ENCODE measurements around the gene C1orf21.

DNA sequence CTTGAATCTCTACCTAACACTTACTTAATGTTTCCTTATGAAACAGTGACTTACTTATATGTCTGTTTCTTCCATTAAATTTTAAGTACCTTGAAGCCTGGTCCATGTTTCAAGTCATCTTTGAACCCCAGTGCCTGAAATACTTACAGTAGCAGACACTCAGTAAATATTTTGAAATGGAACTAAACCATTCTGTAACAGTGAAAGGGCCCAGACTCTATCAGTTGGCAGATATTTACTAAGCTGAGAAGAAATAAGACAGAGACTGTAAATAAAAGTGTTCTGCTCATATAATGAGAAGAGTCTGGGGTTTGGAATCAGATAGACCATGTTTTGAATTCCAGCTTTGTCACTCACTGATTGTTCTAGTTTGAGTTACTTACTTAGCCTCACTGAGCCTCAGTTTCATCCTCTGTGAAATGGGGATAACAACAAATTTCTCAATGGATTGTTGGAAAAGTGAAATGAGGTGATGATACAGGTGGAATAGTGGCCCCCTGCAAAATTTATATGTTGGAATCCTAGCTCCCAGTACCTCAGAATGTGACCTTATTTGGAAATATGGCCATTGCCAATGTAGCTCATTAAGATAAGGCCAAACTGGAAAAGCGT, 19.3 kb upstream of the C1orf21 start:
- TF ChIP-seq, protein P1, sequence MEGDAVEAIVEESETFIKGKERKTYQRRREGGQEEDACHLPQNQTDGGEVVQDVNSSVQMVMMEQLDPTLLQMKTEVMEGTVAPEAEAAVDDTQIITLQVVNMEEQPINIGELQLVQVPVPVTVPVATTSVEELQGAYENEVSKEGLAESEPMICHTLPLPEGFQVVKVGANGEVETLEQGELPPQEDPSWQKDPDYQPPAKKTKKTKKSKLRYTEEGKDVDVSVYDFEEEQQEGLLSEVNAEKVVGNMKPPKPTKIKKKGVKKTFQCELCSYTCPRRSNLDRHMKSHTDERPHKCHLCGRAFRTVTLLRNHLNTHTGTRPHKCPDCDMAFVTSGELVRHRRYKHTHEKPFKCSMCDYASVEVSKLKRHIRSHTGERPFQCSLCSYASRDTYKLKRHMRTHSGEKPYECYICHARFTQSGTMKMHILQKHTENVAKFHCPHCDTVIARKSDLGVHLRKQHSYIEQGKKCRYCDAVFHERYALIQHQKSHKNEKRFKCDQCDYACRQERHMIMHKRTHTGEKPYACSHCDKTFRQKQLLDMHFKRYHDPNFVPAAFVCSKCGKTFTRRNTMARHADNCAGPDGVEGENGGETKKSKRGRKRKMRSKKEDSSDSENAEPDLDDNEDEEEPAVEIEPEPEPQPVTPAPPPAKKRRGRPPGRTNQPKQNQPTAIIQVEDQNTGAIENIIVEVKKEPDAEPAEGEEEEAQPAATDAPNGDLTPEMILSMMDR (optimal IDR thresholded peaks at IDR 0.05 in 1 of 3, IDR thresholded peaks at IDR 0.05 in 1 of 3, conservative IDR thresholded peaks at IDR 0.05 in 1 of 3; ENCODE audit: extremely low read depth in 1 of 3, insufficient read depth in 2 of 3, low read length in 3 of 3), result no peak
- TF ChIP-seq EZH2 (IDR thresholded peaks at IDR 0.05; ENCODE audit: low read length), result no peak
